ENCODE measurements around the gene PTPRC.

Gene PTPRC

DNA sequence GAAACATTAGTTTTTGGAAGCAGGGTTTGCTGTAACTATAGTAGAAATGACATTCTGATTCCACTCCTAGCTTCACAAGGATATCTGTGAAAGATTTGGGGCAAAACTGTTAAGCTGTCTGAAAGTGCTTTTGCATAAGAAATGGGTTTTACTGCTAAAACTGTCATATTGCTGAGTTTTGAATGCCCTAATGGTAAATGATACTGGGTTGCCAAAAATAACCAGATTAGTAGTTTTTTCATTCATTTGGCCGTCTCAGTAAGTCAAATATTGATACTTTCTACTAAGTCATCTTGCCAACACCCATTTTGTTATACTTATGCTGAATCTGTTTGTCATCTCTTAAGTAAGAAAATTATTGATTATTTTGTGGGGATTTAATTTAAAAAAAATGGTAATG is 399 bp upstream of the PTPRC start:
- TF ChIP-seq, protein P1, sequence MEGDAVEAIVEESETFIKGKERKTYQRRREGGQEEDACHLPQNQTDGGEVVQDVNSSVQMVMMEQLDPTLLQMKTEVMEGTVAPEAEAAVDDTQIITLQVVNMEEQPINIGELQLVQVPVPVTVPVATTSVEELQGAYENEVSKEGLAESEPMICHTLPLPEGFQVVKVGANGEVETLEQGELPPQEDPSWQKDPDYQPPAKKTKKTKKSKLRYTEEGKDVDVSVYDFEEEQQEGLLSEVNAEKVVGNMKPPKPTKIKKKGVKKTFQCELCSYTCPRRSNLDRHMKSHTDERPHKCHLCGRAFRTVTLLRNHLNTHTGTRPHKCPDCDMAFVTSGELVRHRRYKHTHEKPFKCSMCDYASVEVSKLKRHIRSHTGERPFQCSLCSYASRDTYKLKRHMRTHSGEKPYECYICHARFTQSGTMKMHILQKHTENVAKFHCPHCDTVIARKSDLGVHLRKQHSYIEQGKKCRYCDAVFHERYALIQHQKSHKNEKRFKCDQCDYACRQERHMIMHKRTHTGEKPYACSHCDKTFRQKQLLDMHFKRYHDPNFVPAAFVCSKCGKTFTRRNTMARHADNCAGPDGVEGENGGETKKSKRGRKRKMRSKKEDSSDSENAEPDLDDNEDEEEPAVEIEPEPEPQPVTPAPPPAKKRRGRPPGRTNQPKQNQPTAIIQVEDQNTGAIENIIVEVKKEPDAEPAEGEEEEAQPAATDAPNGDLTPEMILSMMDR (IDR thresholded peaks at IDR 0.05; ENCODE audit: extremely low read depth, missing control alignments): no peak
- no peak for DNase-seq (ENCODE audit: low spot score)

DNA sequence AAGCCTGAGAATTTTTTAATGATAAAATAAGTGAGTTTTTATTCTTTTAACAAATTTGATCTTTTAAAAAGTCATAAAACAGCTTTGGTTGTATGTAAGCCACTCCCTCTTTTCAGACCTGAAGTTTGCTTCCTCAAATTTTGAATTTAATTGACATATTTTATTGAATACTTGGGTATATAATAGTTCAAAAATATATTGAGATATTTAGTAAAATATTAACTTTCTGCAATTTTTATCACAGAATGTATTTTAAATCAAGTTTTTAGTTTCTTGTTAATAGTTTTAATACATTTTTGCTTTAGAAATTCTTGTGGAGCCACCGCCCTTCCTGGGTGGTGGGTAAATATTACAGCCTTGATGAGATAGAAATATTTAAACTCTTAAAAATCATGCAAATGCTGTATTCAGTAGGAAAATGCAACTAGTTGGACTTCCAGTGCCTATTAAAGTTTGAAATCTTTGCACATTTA is 867 bp downstream of the PTPRC start:
- DNase-seq (ENCODE audit: low spot score): no peak
- TF ChIP-seq, protein P1 (IDR thresholded peaks at IDR 0.05; ENCODE audit: extremely low read depth, missing control alignments): no peak

DNA sequence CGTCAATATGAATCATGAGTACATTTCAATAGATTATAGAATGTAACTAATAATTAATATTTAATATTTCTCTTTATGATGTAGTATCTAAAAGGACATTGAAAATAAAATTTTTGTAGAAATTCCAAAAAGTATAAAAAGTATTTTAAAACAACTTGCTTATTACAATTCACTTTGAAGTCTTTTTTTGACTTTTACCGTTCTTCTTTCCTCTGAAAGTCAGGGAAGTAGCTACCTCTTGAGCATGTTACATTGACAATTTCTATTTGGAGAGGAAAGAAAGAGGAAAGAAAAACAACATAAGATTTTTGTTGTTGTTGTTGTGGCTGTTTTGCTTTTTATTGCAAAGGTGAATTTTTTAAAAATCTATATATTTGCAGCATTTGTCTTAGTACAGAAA is 1.3 kb downstream of the PTPRC start:
- no peak for DNase-seq (ENCODE audit: low spot score)
- TF ChIP-seq, protein P1 (IDR thresholded peaks at IDR 0.05; ENCODE audit: extremely low read depth, missing control alignments): no peak

DNA sequence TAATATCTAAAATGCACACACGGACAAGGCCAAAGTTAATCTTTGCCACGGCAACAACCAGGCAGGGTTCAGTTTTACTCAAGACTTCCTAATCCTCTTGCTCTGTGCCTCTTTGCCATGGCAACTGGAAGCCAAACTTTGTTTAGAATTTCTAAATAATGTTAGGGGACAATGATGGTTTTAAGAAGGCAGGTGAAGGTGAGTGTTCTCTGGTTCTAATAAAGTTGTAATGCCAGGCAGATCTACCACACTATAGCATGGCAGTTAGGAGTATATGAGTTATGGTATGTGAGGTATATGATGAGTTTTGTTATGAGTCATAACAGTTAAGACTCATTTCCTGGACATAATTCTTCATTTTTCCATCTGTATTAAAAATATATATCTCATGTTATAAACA is 2.7 kb downstream of the PTPRC start:
- no peak for DNase-seq (ENCODE audit: low spot score)
- TF ChIP-seq, protein P1 (IDR thresholded peaks at IDR 0.05; ENCODE audit: extremely low read depth, missing control alignments): no peak

DNA sequence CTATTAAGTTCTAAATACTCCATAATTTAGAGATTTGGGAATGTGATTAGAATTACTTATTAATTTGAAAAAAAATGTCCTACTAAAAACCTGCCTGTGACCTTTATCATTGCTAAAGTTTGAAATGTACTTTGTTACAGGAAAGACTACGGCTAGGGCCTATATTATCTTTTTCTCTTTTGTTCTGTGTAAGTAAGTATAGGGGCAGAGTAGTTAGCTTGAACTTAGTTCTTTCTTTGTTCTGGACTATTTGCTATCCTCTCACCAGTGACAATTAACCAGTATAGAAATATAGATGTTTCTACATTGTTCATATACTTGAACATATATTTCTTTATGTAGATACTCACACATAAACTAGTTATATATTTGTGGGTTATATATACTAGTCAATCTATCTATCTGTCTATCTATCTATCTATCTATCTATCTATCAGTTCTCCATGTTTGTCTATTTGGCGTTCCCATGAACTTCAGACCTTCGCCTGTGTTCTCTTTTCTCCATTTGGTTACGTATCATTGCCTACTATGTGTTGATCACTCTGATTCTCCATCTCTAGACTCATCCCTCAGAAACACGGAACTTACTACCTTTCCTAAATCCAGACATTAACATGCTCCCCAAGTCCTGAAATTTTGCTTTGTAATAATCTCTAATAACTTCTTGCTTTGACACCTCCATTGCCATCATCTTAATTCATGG is 3.3 kb downstream of the PTPRC start:
- DNase-seq (ENCODE audit: low spot score): no peak
- TF ChIP-seq, protein P1 (IDR thresholded peaks at IDR 0.05; ENCODE audit: extremely low read depth, missing control alignments): no peak

DNA sequence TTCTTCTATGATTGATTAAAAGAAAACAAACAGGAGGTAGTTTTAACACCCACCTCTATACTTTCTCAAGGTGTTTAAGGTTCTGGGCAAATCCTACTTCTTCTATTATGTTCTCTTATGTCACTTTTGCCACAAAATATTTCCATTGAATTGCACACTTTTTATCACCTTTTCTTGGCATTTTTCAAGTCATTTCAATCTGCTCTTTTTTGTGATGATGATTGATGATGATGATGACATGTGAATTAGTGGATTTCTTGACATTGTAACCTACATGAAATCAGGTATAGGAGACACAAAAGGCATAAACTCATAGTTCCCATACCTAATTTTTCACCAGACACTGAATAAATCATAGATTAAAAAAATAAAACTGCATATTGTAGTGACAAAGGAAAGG is 4.1 kb downstream of the PTPRC start:
- TF ChIP-seq, protein P1 (IDR thresholded peaks at IDR 0.05; ENCODE audit: extremely low read depth, missing control alignments): no peak
- DNase-seq (ENCODE audit: low spot score): no peak

DNA sequence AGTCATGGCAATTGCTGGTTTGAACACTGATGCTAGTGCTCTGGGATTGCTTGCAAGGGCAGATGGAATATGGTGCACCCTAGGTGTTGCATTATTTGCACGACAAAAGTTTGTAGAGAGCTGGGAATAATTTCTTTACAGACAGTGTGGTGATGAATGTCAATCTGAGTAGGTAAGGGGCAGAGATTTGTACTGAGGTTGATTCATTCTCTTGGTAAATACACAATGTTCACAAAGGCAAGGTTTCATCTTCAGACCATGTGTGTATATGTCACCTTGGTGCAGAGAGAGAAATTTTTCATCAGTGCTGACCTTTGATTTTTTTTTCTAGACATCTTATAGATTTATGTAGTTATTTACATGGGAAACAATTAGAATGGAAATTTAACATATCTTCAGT is 5.0 kb downstream of the PTPRC start:
- no peak for DNase-seq (ENCODE audit: low spot score)
- TF ChIP-seq, protein P1 (IDR thresholded peaks at IDR 0.05; ENCODE audit: extremely low read depth, missing control alignments): no peak

Measured in GM20000 (cell line).